HG03060 (cell line): ENCODE results near the gene MISP.

Experiments used
- ATAC-seq: cut with Tn5 transposase; IDR thresholded peaks from one replicate; pipeline ENCODE4 v1.9.1; 2021; ENCODE audit warnings: low read depth, moderate number of reproducible peaks; ENCODE audit not compliant: unreplicated experiment

The MISP gene

DNA sequence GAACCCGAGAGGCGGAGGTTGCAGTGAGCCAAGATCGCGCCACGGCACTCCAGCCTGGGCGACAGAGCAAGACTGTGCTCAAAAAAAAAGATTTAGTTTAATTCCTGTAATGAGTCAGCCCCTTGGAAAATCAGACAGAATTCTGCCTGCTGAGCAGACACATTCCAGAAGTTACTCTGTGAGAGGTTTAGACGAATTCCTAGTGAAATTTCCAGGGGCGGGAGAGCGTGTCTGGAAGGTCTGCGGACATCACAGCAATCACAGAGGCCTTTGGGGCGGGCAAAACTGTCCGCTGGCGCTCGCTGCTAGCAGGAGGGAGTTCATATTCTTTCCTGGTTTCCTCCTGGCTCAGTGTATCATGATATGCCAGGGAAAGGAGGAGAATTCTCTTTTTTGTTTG lies 17.5 kb downstream of the MISP start:
- no peak for ATAC-seq

DNA sequence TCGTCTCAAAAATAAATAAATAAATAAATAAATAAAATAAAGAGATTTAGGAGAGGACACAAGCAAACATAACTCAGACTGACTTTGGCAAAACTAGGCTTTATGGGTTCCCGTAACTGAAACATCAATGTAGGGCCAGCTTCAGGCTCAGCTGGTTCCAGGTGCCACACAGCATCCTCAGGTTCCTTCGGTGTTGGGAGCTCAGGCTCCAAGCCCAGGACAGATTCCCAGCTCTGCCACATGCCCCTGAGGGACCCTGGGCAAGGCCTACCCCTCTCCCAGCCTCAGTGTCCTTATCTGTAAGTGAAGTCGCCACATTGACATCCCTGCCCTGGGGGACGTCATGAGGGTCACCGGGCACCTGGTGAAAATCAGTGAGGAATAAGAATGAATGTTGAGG lies 18.7 kb downstream of the MISP start:
- ATAC-seq = no peak

DNA sequence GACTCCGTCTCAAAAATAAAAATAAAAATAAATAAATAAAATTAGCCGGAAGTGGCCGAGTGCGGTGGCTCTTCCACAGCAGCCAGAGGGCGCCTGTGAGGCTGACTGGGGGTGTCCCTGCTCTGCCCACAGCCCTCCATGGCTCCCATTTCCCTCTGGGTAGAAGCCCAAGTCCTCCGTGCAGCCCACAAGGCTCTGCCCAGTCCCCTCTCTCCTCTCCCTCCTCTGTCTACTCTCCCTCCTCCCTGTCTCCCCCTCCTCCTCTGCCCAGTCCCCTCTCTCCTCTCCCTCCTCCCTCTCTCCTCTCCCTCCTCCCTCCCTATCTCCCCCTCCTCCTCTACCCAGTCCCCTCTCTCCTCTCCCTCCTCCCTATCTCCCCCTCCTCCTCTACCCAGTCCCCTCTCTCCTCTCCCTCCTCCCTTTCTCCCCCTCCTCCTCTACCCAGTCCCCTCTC lies 20.4 kb downstream of the MISP start:
- ATAC-seq = no peak

DNA sequence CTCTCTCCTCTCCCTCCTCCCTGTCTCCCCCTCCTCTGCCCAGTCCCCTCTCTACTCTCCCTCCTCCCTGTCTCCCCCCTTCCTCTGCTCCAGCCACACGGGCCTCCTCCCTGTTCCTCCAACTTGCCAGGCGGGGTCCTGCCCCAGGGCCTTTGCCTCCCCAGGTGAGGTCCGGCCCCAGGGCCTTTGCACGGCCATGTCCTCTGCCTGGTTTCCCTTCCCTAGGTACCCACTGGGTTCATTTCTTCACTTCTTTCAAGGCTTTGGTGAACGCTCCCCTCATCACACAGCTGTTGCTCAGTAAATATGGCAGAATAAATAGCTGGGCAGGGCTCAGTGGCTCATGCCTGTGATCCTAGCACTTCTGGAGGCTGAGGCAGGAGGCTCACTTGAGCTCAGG lies 21.2 kb downstream of the MISP start:
- no peak for ATAC-seq

DNA sequence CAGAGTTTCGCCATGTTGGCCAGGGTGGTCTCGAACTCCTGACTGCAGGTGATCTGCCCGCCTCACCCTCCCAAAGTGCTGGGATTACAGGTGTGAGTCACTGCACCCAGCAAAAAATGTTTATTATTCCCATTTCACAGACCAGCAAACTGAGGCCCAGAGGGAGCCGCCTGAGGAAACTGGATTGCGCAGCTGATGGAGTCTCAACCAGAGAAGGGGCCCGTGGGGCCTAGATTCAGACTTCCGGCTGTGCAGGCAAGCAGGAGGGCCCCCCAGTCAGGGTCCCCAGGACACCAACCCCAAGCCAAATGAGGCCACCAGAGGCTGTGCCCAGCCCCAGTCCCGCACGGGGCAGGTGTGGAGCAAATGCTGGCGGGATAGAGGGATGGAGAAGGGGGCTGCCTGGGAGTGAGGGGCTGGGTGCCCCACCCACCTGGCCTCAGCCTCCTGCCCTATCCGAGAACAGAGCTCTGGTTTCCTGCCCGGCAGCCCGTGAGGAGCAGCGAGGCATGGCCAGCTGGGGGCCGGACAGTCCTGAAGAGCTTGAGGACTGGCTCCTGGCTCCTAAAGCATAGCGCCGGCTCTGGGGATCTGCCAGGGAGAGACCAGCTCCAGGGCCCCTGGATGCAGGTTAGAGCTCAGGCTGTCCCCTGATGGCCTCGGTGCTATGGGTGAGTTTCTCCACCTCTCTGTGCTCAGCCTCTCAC lies 22.0 kb downstream of the MISP start:
- ATAC-seq = no peak

DNA sequence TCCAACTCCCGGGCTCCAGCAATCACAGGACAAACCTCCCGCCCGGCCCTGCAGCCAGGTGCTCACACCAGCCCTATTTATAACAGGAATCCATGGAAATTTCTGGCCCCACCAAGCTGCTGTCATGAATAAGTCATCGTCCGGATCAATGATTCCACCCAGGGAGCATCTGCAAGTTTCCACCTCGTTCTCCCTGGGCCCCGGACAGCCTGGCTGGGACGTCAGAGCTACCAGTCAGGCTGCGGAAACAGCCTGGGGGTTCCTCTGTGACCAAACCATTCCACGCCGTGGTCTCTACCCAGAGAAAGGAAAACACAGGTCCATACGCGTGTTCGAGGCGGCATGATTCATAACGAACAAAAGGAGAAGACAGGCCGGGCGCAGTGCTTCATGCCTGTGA lies 25.6 kb downstream of the MISP start:
- ATAC-seq = no peak

DNA sequence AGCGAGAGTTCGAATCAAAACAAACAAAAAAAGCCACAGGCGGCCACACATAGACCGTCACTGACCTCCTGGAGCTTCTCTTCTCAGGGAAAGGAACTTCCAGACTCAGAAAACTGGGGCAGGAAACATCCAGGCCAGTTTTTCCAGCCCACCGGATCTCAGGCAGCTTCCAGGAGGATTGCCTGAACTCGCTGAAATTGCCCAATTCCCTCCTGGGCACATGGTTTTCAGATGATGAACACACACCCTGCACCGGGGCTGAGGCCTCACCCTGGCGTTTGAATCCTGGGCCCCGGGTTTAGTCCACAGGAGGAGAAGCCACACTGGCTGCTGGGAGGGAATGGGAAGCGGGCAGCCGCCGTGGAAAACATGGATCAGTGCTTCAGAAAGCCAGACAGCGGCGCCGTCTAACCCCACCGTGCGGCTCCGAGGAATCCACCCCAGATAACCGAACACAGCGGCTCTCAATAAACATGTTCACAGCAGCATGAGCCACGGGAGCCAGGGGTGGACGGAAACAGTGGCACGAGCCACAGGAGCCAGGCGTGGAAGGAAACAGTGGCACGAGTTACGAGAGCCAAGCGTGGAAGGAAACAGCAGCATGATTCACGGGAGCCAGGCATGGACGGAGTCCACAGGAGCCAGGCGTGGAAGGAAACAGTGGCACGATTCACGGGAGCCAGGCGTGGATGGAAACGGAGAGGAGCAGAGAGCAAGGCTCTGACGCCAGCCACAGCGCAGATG lies 28.2 kb downstream of the MISP start:
- ATAC-seq = no peak

DNA sequence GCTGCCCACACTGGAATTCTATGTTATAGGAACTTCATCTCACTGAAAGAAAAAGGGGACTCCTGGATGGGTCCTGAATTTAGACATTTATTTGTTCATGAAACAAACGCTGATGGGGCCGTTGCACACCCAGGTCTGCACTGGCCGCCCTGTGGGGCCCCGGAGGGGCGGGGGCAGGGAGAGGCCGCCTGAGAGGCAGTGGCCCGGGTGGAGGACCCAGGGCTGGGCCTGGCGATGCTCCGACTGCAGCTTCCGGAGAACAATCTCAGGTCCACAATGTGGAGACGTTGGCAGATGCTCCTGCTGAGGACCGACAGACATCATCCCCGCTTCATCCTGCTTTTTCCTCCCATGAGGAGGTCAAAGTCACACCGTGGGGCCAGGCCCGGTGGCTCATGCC lies 30.0 kb downstream of the MISP start:
- ATAC-seq = no peak

DNA sequence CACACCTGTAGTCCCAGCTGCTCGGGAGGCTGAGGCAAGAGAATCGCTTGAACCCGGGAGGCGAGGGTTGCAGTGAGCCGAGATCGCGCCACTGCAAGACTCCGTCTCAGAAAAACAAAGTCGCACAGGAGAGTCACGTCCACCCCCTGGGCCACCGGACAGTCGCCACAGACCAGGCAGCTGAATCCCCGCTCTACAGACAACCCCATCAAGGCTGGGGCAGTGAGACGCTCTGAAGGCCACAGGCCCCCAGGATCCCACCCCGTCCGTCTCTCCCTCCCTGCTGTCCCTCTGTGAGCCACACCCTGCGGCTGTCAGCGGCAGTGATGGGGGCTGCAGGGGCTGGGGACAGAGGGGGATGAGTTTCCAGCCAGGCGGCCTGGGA lies 30.9 kb downstream of the MISP start:
- no peak for ATAC-seq

DNA sequence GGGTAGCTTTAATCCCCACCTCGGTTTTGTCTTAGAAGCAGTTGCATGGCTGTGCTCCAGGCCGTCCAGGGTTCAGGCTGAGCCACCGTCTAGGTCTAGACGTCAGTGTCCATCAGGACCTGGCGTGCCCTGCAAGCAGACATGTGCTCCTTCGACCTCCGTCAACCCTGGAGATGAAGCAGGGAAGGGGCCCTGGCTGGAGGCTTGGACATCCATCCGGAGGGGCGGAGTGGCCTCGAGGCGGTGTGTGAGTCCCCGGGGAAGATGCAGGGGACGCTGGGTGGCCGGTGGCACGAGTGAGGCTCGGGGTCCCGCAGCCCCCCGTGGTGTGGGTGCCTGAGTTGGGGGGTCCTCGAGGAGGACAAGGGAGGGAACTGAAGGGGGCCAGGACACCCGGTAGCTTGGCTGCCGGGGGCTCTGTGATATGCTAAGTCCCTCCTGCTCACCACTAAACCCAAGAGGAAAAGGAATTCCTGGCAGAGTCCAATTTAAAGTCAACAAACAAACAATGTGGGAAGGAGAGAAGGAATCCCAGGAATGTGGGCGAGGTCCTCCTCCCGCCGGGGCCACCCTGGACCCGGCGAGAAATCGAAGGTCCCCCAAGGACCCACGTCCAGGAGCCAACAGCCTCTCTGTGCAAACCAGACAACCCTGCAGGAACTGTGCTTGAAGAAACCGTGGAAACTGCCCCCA lies 31.4 kb downstream of the MISP start:
- ATAC-seq = no peak

DNA sequence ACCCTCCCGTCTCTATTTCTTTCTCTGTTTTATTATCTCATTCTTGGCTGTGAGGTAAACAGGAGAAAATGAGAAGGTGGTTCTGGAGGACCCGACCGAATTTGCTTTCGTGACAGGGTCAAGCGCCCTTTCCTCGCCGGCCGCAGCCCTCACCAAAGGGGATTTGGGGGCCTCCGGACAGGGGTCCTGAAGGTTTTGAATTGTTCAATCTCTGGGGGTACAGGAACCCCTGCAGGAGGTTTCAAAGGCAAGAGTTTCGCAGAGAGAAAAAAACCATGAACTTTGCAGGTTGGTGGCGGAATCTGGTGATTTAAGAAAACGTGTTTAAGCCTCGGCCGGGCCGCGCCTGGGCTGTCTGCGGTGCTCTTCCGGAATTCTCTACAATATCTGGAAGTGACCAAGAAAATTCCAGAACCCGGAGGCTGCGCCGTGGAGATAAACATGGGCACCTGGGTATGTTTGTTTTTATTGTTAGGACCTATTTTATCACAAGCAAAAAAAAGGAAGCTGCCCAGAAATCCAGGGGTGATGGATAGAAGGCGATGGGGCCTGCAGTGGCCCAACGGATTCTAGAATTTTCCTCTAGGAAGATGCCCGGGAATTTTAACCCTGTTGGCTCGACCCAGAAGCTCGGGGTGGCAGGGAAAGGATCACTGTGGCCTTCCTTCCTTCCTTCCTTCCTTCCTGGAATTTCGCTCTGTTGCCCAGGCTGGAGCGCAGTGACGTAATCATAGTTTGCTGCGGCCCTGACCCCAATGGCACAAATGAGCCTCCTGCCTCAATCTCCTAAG lies 32.2 kb downstream of the MISP start:
- ATAC-seq = no peak

DNA sequence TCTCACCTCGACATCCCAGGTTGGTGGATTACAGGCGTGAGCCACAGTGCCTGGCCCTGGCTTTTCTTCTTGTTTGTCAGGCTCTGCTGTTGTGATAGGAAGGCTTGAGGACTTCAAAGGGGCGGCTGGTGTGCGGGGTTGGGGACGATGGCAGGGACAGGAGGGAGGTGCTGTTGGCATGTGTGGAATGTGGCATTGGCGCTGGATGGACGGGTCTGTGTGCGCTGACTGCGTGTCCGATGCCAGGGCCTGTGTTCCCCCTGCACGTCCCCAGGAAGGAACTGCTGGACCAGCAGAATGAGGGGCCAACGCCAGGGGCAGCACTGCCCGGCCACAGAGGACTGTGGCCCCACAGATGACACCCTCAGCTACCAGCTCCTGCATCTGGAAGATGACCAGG lies 33.6 kb downstream of the MISP start:
- ATAC-seq = no peak

DNA sequence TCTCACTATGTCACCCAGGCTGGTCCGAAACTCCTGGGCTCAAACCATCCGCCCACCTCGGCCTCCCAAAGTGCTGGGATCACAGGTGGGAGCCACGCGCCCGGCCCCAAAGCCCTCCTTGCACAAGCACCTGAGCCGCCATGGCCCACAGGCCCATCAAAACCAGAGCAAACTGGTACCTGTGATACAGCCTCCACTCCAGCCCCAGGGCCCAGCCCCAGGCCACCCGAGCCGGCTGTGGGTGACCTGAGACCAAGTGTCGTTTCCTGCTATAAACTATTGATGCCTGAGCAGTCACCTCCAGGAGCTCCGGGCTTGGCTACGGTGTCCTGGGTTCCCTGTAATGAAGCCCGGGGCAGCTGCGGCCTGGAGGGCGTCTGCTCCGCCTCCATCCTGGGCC lies 36.6 kb downstream of the MISP start:
- ATAC-seq = no peak

DNA sequence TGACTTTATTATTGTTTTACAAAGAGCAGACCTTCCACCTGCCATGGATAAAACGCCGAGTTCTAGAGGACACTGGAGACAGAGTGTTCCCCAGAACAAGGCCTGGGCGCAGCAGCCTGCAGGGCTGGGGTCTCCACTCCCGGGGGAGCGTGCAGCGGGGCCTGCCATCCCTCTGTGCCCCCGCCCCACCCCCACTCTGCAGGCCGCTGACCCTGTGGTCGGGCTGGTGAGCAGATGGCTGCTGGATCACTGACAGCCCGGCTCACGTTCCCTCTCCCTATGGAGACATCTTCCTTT lies 37.7 kb downstream of the MISP start:
- ATAC-seq = no peak

DNA sequence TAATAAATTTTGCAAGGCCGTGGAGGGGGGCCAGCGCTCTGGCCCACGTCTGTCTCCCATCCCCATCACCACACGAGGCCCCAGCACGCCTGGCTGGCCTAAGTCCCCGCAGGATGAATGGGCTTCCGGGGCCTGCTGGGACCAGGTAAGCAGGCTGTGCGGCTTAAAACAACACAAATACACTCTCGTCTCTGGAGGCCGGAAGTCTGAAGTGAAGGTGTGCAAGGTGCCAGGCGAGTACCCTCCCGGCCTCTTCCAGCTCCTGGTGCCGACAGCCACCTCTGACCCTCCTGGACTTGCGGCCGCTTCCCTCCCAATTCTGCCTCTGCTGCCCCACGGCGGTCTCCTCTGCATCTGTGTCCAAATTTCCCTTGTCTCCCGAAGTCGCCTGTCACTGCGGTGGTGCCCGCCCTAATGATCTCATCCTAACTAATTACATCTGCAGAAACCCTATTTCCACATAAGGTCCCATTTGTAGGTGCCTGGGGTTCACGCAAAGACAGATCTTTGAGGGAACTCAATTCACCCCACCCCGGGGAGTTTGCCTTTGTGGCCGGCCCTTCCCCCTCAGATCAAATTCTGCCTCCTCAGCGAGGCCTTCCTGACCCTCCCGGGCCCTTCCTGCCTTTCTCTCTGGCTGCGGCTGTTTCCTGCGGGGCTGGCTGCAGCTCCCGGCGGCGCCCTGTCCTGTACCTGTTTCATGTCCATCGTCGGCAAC lies 38.2 kb downstream of the MISP start:
- ATAC-seq = no peak

DNA sequence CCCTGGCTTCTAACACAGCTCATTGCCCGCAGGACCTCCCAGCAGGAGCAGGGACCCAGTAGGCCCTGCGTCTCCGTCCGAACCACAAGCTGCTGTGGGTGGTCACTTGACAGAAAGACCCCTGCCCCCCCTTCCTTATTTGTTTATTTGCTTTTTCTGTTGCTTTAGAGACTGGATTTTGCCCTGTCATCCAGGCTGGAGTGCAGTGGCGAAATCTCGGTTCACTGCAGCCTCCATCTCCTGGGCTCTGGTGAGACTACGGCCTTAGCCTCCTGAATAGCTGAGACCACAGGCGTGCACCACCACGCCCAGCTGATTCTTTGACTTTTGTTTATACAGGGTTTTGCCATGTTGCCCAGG lies 38.8 kb downstream of the MISP start:
- ATAC-seq = no peak

DNA sequence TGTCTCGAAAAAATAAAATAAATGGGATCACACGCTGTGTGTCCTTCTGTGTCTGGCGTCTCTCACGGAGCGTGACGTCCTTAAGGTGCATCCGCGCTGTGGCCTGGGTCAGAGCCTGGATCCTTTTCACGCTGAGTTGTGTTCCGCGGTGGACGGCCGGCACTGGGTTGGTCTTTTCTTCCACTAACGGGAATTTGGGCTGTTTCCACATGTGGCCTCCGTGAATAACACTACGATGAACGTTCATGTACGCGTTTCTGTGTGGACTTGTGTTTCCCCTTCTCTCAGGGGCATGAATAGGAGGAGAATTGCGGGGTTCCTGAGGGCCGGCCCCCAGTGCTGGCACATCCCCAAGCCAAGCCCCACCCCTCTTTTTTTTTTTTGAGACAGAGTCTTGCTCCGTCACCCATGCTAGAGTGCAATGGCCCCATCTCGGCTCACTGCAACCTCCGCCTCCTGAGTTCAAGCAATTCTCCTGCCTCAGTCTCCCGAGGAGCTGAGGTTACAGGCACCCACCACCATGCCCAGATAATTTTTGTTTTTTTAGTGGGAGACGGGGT lies 40.2 kb downstream of the MISP start:
- no peak for ATAC-seq

DNA sequence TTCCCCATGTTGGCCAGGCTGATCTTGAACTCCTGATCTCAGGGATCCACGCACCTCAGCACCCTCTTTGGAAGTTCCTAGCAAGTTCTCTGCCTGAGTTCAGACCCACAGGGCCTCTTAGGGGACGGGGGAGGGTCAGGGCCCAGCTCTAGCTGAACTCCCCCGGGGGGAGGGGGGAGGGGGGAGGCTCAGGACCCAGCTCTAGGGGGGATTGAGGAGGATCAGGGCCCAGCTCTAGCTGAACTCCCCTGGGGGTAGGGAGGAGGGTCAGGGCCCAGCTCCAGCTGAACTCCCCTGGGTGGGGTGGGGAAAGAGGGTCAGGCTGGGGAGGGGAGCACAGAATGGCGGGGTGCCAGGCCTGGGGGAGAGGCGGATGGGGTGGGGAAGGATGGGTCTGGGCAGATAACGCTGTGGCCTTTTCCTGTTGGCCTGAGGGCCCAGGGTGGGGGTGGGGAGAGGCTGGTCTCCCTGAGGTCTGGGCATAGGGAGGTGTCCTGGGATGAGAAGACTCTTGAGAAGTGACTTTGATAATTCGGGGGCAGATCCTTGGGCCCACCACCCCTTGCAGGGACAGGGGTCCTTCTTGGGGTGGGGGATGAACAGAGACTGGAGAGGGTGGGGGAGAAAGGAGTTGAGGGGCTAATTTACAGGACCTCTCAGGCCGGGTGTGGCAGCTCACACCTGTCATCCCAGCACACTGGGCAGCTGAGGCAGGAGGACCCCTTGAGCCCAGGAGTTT lies 40.8 kb downstream of the MISP start:
- ATAC-seq = no peak

DNA sequence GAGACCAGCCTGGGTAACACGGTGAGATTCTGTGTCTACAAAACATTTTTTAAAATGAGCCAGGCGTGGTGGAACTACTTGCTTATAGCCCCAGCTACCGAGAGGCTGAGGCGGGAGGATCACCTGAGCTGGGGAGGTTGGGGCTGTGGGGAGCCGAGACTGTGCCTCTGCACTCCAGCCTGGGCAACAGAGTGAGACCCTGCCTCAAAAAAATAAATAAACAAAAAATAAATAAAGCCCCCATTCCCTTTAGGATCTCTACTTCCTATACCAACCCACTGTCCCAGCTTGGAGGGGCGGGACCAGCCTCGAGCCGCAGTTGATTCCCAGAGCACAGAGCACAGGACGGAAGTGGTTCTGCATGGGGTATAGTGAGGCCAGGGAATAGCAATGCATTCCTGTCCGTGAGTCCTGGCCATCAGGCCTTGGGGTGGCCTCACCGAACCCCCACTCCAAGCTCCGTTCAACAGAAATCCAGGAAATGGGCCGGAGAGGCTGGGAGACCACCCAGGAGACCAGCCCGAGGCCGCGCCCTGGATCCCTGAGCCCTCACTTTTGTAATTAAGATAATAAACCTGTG lies 41.5 kb downstream of the MISP start:
- no peak for ATAC-seq
